GM20431 (cell line): Measurements from ENCODE around the gene BRWD1.
"Not testable (repeated sequence)": the region's sequence is repeated elsewhere in the genome, so short reads cannot be mapped to it uniquely, and the experiment has no call there.

ENCODE experiments used
- in situ Hi-C: fragments of 300-500 bp; cut with MseI, MboI; formaldehyde crosslinking; loops from one replicate; pipeline ENCODE4 v1.15.0; 2020; ENCODE audit warnings: low sequenced_read_pairs; ENCODE audit not compliant: unreplicated experiment

The BRWD1 gene

GRCh38 chr21:39300587-39300986 lies 12.8 kb downstream of the BRWD1 start:
- in situ Hi-C loops, result no loop called here

GRCh38 chr21:39296891-39297290 lies 16.5 kb downstream of the BRWD1 start:
- in situ Hi-C loops, result no loop called here

GRCh38 chr21:39288987-39289386 lies 24.4 kb downstream of the BRWD1 start:
- in situ Hi-C loops, result no loop called here

- in situ Hi-C loops, result no loop called here
Measured at GRCh38 chr21:39282911-39283310, 30.5 kb downstream of the BRWD1 start.

GRCh38 chr21:39281853-39282252 lies 31.6 kb downstream of the BRWD1 start:
- in situ Hi-C loops, result no loop called here

- in situ Hi-C loops, result no loop called here
Measured at GRCh38 chr21:39281207-39281606, 32.2 kb downstream of the BRWD1 start.

- in situ Hi-C loops, result no loop called here
Measured at GRCh38 chr21:39269620-39270019, 43.8 kb downstream of the BRWD1 start.

- in situ Hi-C loops, result no loop called here
Measured at GRCh38 chr21:39265603-39266002, 47.8 kb downstream of the BRWD1 start.

- in situ Hi-C loops, result no loop called here
Measured at GRCh38 chr21:39263372-39263771, 50.1 kb downstream of the BRWD1 start.

- in situ Hi-C loops, result no loop called here
Measured at GRCh38 chr21:39258207-39258606, 55.2 kb downstream of the BRWD1 start.

- in situ Hi-C loops, result no loop called here
Measured at GRCh38 chr21:39251326-39251725, 62.1 kb downstream of the BRWD1 start.

GRCh38 chr21:39238275-39238674 lies 75.2 kb downstream of the BRWD1 start:
- in situ Hi-C loops, result no loop called here

- in situ Hi-C loops, result no loop called here
Measured at GRCh38 chr21:39232861-39233291, 80.6 kb downstream of the BRWD1 start.

- in situ Hi-C loops, result no loop called here
Measured at GRCh38 chr21:39224930-39225329, 88.5 kb downstream of the BRWD1 start.

- in situ Hi-C loops, result no loop called here
Measured at GRCh38 chr21:39221997-39222486, 91.4 kb downstream of the BRWD1 start.

- in situ Hi-C loops, result no loop called here
Measured at GRCh38 chr21:39221282-39221996, 92.0 kb downstream of the BRWD1 start.

- in situ Hi-C loops, result not testable (repeated sequence)
Measured at GRCh38 chr21:39220875-39221274, 92.6 kb downstream of the BRWD1 start.

- in situ Hi-C loops, result no loop called here
Measured at GRCh38 chr21:39220150-39220549, 93.3 kb downstream of the BRWD1 start.

- in situ Hi-C loops, result no loop called here
Measured at GRCh38 chr21:39218082-39218409, 95.4 kb downstream of the BRWD1 start.

- in situ Hi-C loops, result no loop called here
Measured at GRCh38 chr21:39217356-39218081, 95.9 kb downstream of the BRWD1 start.

- in situ Hi-C loops, result no loop called here
Measured at GRCh38 chr21:39216290-39216689, 97.1 kb downstream of the BRWD1 start.

GRCh38 chr21:39215078-39215477 lies 98.4 kb downstream of the BRWD1 start:
- in situ Hi-C loops, result no loop called here
